ENCODE results near the gene OCIAD2.
"Not testable (repeated sequence)": the region's sequence is repeated elsewhere in the genome, so short reads cannot be mapped to it uniquely, and the experiment has no call there.

OCIAD2 gene

GRCh38 chr4:48907706-48908477 is 1.3 kb upstream of the OCIAD2 start:
- DNase-seq (ENCODE audit: low read depth) = no peak

- DNase-seq (ENCODE audit: low read depth) = no peak
Measured at GRCh38 chr4:48905363-48906015, 1.1 kb downstream of the OCIAD2 start.

- no peak for DNase-seq (ENCODE audit: low read depth)
Measured at GRCh38 chr4:48904541-48905142, 1.9 kb downstream of the OCIAD2 start.

GRCh38 chr4:48904101-48904500 is 2.5 kb downstream of the OCIAD2 start:
- DNase-seq (ENCODE audit: low read depth) = no peak

- DNase-seq (ENCODE audit: low read depth) = peak; percentile 49
Measured at GRCh38 chr4:48902266-48902665, 4.3 kb downstream of the OCIAD2 start.

GRCh38 chr4:48901196-48901595 is 5.4 kb downstream of the OCIAD2 start:
- DNase-seq (ENCODE audit: low read depth) = no peak

GRCh38 chr4:48899950-48900349 is 6.6 kb downstream of the OCIAD2 start:
- no peak for DNase-seq (ENCODE audit: low read depth)

- DNase-seq (ENCODE audit: low read depth) = no peak
Measured at GRCh38 chr4:48899432-48899749, 7.2 kb downstream of the OCIAD2 start.

GRCh38 chr4:48898733-48899431 is 7.7 kb downstream of the OCIAD2 start:
- no peak for DNase-seq (ENCODE audit: low read depth)

- no peak for DNase-seq (ENCODE audit: low read depth)
Measured at GRCh38 chr4:48896845-48897244, 9.7 kb downstream of the OCIAD2 start.

- DNase-seq (ENCODE audit: low read depth) = no peak
Measured at GRCh38 chr4:48891028-48891619, 15.4 kb downstream of the OCIAD2 start.

- not testable (repeated sequence) for DNase-seq (ENCODE audit: low read depth)
Measured at GRCh38 chr4:48889750-48890149, 16.8 kb downstream of the OCIAD2 start.

GRCh38 chr4:48881646-48882045 is 24.9 kb downstream of the OCIAD2 start:
- not testable (repeated sequence) for DNase-seq (ENCODE audit: low read depth)

GRCh38 chr4:48879561-48880442 is 26.8 kb downstream of the OCIAD2 start:
- DNase-seq (ENCODE audit: low read depth) = no peak

GRCh38 chr4:48877827-48878535 is 28.6 kb downstream of the OCIAD2 start:
- DNase-seq (ENCODE audit: low read depth) = no peak

- DNase-seq (ENCODE audit: low read depth) = not testable (repeated sequence)
Measured at GRCh38 chr4:48864696-48865095, 41.9 kb downstream of the OCIAD2 start.

- DNase-seq (ENCODE audit: low read depth) = no peak
Measured at GRCh38 chr4:48863728-48864127, 42.8 kb downstream of the OCIAD2 start.

GRCh38 chr4:48862661-48863060 is 43.9 kb downstream of the OCIAD2 start:
- DNase-seq (ENCODE audit: low read depth) = no peak

GRCh38 chr4:48862038-48862437 is 44.5 kb downstream of the OCIAD2 start:
- DNase-seq (ENCODE audit: low read depth) = no peak

GRCh38 chr4:48858130-48858529 is 48.4 kb downstream of the OCIAD2 start:
- DNase-seq (ENCODE audit: low read depth) = no peak

GRCh38 chr4:48854982-48855381 is 51.6 kb downstream of the OCIAD2 start:
- DNase-seq (ENCODE audit: low read depth) = no peak
